Naive thymus-derived CD4-positive, alpha-beta T cell (primary cell): ENCODE results near the gene POU2AF1. TPM values are rescaled to one million over a fixed set of nuclear protein-coding genes. Genes with fewer than 3 reads are reported as not detected.

ENCODE experiments used
- ATAC-seq: fragments of 150-1000 bp; cut with Tn5 transposase; 2 replicates; pipeline ENCODE4 v1.10.0; 2021; ENCODE audit warnings: mild to moderate bottlenecking, moderate library complexity
- CTCF ChIA-PET: fragments of 350-600 bp; sonication (Branson Sonifier 250); formaldehyde crosslinking; loops from one replicate; lab custom pipeline; 2021; ENCODE audit warnings: antibody characterized with exemption; lab: Charles Lee
- POLR2A ChIA-PET: fragments of 350-600 bp; sonication (Branson Sonifier 250); formaldehyde crosslinking; loops from one replicate; lab custom pipeline; 2021; ENCODE audit warnings: antibody characterized with exemption, inconsistent platforms; lab: Charles Lee
- DNase-seq, 9 donors: peaks; one replicate each; pipeline versions ENCODE4 v3.0.0 to v3.0.0-alpha.2; 2020 to 2022; ENCODE audit warnings: mixed read lengths in 1 of 9
- H3K27ac ChIP-seq: one replicate; pipeline ENCODE4 v1.7.0; 2013; ENCODE audit warnings: mild to moderate bottlenecking, low read depth, low read length, moderate library complexity
- H3K27me3 ChIP-seq, 2 donors: one replicate each; pipeline ENCODE4 v1.7.0; 2013; ENCODE audit warnings: low read length in 2 of 2, mild to moderate bottlenecking in 2 of 2, moderate library complexity in 2 of 2; ENCODE audit not compliant: control insufficient read depth in 2 of 2, insufficient read depth in 2 of 2
- H3K36me3 ChIP-seq, 3 experiments: 1 replicate in 2 of 3; 2 replicates in 1 of 3; pipeline ENCODE4 v1.7.0; 2013; ENCODE audit warnings: low read length in 3 of 3, mild to moderate bottlenecking in 3 of 3, moderate library complexity in 1 of 3; ENCODE audit not compliant: insufficient read depth in 3 of 3, control insufficient read depth in 2 of 3
- H3K4me1 ChIP-seq, 2 donors: one replicate each; pipeline ENCODE4 v1.7.0; 2013; ENCODE audit warnings: low read length in 2 of 2, mild to moderate bottlenecking in 2 of 2, moderate library complexity in 1 of 2; ENCODE audit not compliant: control insufficient read depth in 2 of 2, insufficient read depth in 2 of 2
- H3K4me3 ChIP-seq: 2 replicates; pipeline ENCODE4 v1.7.0; 2013; ENCODE audit warnings: mild to moderate bottlenecking, low read length
- H3K9me3 ChIP-seq, 3 experiments: 1 replicate in 2 of 3; 2 replicates in 1 of 3; pipeline ENCODE4 v1.7.0; 2013; ENCODE audit warnings: low read length in 3 of 3; ENCODE audit not compliant: control insufficient read depth in 2 of 3
- H3K27ac Mint-ChIP-seq, 9 donors: one replicate each; pipeline ENCODE4 v1.8.0; 2020 to 2022; ENCODE audit warnings: mixed read lengths in 9 of 9, mild to moderate bottlenecking in 8 of 9, moderate library complexity in 5 of 9, inconsistent platforms in 2 of 9
- H3K27me3 Mint-ChIP-seq, 5 donors: one replicate each; pipeline ENCODE4 v1.8.0; 2021 to 2022; ENCODE audit warnings: mixed read lengths in 5 of 5, mild to moderate bottlenecking in 1 of 5
- H3K36me3 Mint-ChIP-seq, 5 donors: one replicate each; pipeline ENCODE4 v1.8.0; 2020 to 2022; ENCODE audit warnings: mixed read lengths in 5 of 5, mild to moderate bottlenecking in 3 of 5, inconsistent platforms in 1 of 5
- H3K4me1 Mint-ChIP-seq, 7 donors: one replicate each; pipeline ENCODE4 v1.8.0; 2020 to 2022; ENCODE audit warnings: mixed read lengths in 7 of 7, mild to moderate bottlenecking in 3 of 7, inconsistent platforms in 1 of 7
- H3K4me3 Mint-ChIP-seq, 10 donors: one replicate each; pipeline ENCODE4 v1.8.0; 2020 to 2022; ENCODE audit warnings: mild to moderate bottlenecking in 10 of 10, mixed read lengths in 10 of 10, moderate library complexity in 6 of 10, inconsistent platforms in 2 of 10
- H3K9me3 Mint-ChIP-seq, 11 donors: one replicate each; pipeline ENCODE4 v1.8.0; 2020 to 2022; ENCODE audit warnings: mixed read lengths in 11 of 11, mild to moderate bottlenecking in 4 of 11, inconsistent platforms in 1 of 11, moderate library complexity in 1 of 11
- intact Hi-C, 2 donors: fragments of 100-400 bp; cut with micrococcal nuclease; formaldehyde crosslinking; loops; one replicate each; pipeline ENCODE4 v1.15.1; 2023
- polyA plus RNA-seq, 2 donors: library from polyadenylated mRNA; unstranded; fragments of 300-500 nt; fragmentation: Illumina TruSeq; gene quantifications; one replicate each; pipeline ENCODE4 v1.2.3, GENCODE V29; 2021
- total RNA-seq, 6 experiments: library from RNA in 5 of 6; stranded (reverse) in 5 of 6; gene quantifications; 1 replicate in 5 of 6; 2 replicates in 1 of 6; pipeline ENCODE4 v1.2.3 and lab custom pipeline; 2021 to 2026

POU2AF1 gene
- total and polyA plus RNA-seq, 7 experiments from 2014 or later: 0.45 to 11.3 (median 1.4) TPM

DNA sequence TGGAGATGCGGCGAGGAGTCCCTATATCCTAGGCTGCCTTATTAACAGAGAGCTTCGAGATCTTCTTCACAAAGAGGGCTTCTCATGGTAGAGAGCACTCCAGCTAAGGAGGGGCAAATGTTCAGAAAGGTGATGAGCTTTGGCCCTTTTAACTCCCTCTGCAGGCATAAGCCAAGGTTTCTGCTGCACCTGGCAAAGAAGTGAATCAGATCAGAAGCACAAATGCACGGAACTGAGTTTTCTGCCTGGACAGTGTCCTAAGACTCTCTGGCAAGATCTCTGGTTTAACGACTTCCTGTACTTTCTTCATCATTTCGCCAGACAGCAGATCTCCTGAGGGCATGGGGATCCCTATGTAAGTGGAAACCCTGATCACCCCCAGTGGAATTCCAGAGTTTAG, 43.5 kb downstream of the POU2AF1 start:
- no peaks in the 10 kb centered on the region for H3K4me1 ChIP-seq
- peaks cover 0 to 16% (median 9%) of the 10 kb centered on the region in 11 donors for H3K9me3 Mint-ChIP-seq
- no peaks in the 10 kb centered on the region for H3K27me3 ChIP-seq
- DNase-seq (no peak), ATAC-seq (no peak)
- H3K27me3 Mint-ChIP-seq: peaks cover 0 to 12% (median 0%) of the 10 kb centered on the region in 5 donors
- intact Hi-C loops: no loop called here
- ChIA-PET CTCF (no interaction called here), POLR2A (no interaction called here)
- H3K36me3 ChIP-seq: no peaks in the 10 kb centered on the region
- H3K4me1 Mint-ChIP-seq: no peaks in the 10 kb centered on the region
- H3K9me3 ChIP-seq: no peaks in the 10 kb centered on the region
- H3K27ac ChIP-seq: no peak overlapping the region
- H3K27ac Mint-ChIP-seq: no peak overlapping the region
- H3K4me3 Mint-ChIP-seq: no peak overlapping the region
- H3K4me3 ChIP-seq: no peak overlapping the region
- H3K36me3 Mint-ChIP-seq: peaks cover 0 to 7% (median 0%) of the 10 kb centered on the region in 5 donors

DNA sequence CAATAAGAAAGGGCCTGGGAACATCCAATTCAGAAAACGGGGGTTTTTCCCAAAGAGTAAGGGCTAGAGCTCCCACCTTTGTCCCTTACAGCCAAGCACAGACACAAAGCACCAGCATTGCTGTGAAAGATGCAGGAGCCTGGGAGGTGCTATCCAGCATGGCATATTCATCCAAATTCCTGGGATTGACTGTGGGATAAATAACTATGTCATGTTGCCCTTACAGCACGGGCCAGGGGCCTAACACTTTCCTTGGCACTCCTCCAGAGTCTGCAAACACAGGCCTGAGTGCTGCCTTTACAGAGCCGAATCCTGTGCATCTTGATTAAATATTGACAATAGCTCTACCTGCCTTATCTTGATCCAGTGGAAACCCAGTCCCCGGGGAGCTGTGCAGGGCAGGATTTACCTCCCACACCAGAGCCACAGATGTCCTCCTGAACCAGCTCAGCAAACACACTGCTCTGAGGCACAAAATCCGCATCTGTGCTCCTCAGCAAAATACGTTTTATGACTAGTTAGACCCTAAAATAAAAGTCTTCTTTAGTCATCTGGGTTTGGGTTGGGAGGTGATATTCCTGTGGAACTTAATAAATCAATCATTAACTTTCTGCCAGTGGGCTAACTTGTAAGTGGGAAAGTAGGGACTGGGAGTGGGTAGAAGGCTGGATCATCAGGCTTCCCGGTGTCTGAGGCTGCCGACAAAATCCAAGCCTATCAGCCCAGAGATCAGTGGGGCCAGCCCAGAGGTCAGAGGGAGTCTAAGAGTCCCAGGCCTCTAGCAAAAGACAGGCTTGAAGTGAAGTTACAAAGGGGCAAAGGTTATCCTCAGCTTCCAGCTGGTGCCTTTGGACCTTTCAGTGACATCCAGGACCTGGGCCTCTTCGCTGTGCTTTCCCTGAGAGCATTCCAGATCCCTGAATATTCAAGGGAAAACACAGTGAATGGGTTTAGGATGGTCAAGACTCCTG, 44.3 kb downstream of the POU2AF1 start:
- H3K4me3 Mint-ChIP-seq: no peak overlapping the region
- H3K4me3 ChIP-seq: no peak overlapping the region
- ATAC-seq (no peak), DNase-seq (no peak)
- H3K27me3 Mint-ChIP-seq: peaks cover 0 to 12% (median 0%) of the 10 kb centered on the region in 5 donors
- H3K9me3 Mint-ChIP-seq: peaks cover 0 to 10% (median 6%) of the 10 kb centered on the region in 11 donors
- no peaks in the 10 kb centered on the region for H3K27me3 ChIP-seq
- H3K4me1 Mint-ChIP-seq: no peaks in the 10 kb centered on the region
- H3K36me3 Mint-ChIP-seq: peaks cover 0 to 5% (median 0%) of the 10 kb centered on the region in 5 donors
- no peaks in the 10 kb centered on the region for H3K9me3 ChIP-seq
- intact Hi-C loops: no loop called here
- H3K27ac ChIP-seq: no peak overlapping the region
- H3K4me1 ChIP-seq: no peaks in the 10 kb centered on the region
- H3K36me3 ChIP-seq: no peaks in the 10 kb centered on the region
- no peak overlapping the region for H3K27ac Mint-ChIP-seq
- ChIA-PET POLR2A (no interaction called here), CTCF (no interaction called here)

DNA sequence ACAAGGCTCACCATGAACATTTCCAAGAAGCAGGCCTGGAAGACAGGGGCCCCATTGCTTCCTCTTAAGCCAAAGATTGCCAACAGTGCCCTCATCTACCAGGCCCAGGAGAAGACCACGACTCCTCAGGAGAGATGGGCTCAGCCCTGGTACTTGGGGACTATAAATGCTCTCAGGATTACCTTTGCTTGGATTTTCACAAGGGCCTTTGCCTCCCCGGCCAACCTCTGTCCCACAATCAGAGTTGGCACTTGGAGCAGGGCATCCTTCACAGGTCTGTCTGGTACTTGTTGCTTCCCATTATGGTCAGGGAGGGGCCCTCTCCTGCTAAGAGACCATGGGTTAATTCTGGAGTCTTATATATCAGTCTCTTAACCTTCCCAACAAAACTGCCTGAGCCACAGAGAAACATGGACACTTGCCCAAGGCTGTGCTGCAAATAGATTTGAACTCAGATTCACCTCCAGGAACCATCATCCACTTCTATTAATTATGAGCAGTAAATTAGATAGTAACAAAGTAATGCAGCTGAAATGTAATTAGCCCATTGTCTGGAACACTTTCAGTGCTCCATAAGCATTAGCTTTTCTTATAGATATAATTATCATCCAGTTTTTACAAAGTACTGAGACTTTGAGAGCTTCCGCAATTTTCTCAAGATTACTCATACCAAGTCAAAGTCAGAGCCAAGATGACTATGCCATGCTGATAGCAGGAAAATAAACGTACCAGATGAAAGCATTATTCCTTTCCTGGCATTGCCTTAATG, 47.2 kb downstream of the POU2AF1 start:
- POLR2A ChIA-PET: no interaction called here
- CTCF ChIA-PET: no interaction called here

DNA sequence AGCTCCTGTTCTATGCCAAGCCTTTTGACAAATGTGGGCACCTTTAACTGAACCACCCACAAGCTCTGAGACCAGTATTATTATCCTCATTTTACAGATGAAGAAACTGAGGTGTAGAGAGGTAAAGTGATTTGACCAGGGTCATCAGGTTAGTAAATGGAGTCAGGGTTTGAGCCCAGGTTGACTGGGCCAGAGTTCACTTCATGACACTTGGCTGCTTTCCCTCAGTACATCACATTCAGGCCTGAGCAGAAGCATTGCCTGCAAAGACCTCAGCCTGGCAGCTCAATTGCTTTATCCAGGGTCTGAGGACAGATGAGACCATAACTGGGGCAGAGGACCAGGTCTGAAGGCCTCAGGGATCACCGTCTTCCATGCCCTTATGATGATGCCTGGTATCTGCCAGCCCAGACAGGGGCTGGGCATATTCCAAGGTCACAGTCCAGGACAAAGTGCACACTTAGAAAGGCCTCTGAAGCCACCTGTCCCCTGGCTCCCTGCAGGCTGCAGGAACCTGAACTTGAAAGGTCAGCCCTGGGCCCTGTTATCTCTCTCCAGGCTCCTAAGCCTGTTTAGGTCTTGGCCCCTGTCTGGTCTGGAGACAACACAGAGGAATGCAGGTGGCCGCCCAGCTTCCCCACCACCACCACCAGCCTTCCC, 48.7 kb downstream of the POU2AF1 start:
- intact Hi-C loops: no loop called here
- H3K27me3 ChIP-seq: no peaks in the 10 kb centered on the region
- ATAC-seq: no peak
- CTCF ChIA-PET: no interaction called here
- no peak for DNase-seq
- no peaks in the 10 kb centered on the region for H3K4me1 ChIP-seq
- Mint-ChIP-seq H3K9me3 (no peaks in the 10 kb centered on the region), H3K27ac (no peak overlapping the region), H3K4me1 (no peaks in the 10 kb centered on the region), H3K27me3 (peaks cover 0 to 7% (median 0%) of the 10 kb centered on the region in 5 donors), H3K36me3 (no peaks in the 10 kb centered on the region), H3K4me3 (no peak overlapping the region)
- H3K9me3 ChIP-seq: no peaks in the 10 kb centered on the region
- no peak overlapping the region for H3K4me3 ChIP-seq
- no peaks in the 10 kb centered on the region for H3K36me3 ChIP-seq
- POLR2A ChIA-PET: interaction anchor here (0.6 kb wide), 1 partner anchor 42 kb away, joined by 3 read pairs; no protein-coding TSS in a partner anchor
- H3K27ac ChIP-seq: no peak overlapping the region

More for the DNA sequence above, 47.2 kb downstream of the POU2AF1 start:
- Histone ChIP-seq H3K9me3 (no peaks in the 10 kb centered on the region), H3K36me3 (no peaks in the 10 kb centered on the region), H3K4me3 (no peak overlapping the region), H3K27me3 (no peaks in the 10 kb centered on the region), H3K27ac (no peak overlapping the region), H3K4me1 (no peaks in the 10 kb centered on the region)
- intact Hi-C loops: no loop called here
- DNase-seq (no peak), ATAC-seq (no peak)
- Mint-ChIP-seq H3K9me3 (no peaks in the 10 kb centered on the region), H3K4me1 (no peaks in the 10 kb centered on the region), H3K27ac (no peak overlapping the region), H3K36me3 (no peaks in the 10 kb centered on the region), H3K4me3 (no peak overlapping the region), H3K27me3 (peaks cover 0 to 4% (median 0%) of the 10 kb centered on the region in 5 donors)

DNA sequence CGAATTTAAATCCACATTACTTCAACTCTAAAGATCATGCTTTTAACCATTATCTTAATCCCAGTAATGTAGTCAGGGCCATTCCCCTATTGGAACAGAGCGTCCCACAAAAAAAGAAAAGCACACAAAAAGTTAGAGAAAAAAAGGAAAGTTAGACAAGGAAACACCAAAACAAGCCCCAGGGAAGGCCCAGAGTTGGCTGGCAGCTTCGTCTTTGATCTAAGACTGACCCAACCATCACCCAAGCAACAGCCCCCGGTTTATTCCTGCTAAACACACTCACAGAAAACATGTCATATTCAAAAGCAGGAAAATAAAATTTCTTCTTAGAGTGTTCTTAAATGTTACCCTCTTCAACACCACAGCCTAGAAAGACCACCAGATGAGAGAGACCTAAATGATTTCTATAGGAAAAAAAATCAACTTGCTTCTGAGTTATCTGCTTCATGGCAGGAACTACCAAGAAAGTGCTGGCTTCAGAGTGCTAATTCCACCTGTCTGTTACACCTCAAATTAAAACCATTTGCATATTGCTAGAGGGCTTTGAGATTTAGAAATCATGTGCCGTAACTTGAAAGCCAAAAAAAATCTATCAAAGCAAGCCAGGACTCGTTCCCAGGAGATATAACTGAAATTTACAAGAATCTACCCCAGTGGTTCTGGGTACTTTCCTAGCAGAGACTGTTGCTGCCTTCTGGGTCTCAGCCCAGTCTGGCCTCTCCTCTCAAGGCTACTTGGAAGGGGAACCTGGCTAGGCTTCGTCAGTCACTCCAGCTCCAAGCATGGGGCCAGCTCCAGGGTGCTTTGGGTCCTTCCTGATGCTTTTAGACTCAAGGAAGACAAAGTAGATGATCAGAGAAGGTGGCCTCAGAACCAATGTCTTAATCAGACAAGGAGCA, 49.5 kb downstream of the POU2AF1 start:
- Mint-ChIP-seq H3K36me3 (no peaks in the 10 kb centered on the region), H3K4me3 (no peak overlapping the region), H3K9me3 (no peaks in the 10 kb centered on the region), H3K27ac (no peak overlapping the region), H3K27me3 (peaks cover 0 to 10% (median 0%) of the 10 kb centered on the region in 5 donors), H3K4me1 (no peaks in the 10 kb centered on the region)
- Histone ChIP-seq H3K4me3 (no peak overlapping the region), H3K9me3 (no peaks in the 10 kb centered on the region), H3K36me3 (no peaks in the 10 kb centered on the region), H3K27ac (no peak overlapping the region), H3K4me1 (no peaks in the 10 kb centered on the region), H3K27me3 (no peaks in the 10 kb centered on the region)
- intact Hi-C loops: no loop called here
- ATAC-seq (no peak), DNase-seq (no peak)
- ChIA-PET CTCF (no interaction called here), POLR2A (no interaction called here)
